HG03565 (cell line): ENCODE measurements around the gene SLC22A17.

ENCODE experiments used
- ATAC-seq: cut with Tn5 transposase; IDR thresholded peaks from one replicate; pipeline ENCODE4 v1.9.1; 2021; ENCODE audit warnings: mild to moderate bottlenecking, moderate library complexity; ENCODE audit not compliant: unreplicated experiment

The SLC22A17 gene

GRCh38 chr14:23382276-23382675 lies 29.6 kb upstream of the SLC22A17 start:
- no peak for ATAC-seq

GRCh38 chr14:23381871-23382270 lies 29.2 kb upstream of the SLC22A17 start:
- ATAC-seq = no peak

- no peak for ATAC-seq
Observed at GRCh38 chr14:23380976-23381375, 28.3 kb upstream of the SLC22A17 start.

- no peak for ATAC-seq
Observed at GRCh38 chr14:23380197-23380914, 27.7 kb upstream of the SLC22A17 start.

GRCh38 chr14:23379366-23380196 lies 26.9 kb upstream of the SLC22A17 start:
- no peak for ATAC-seq

GRCh38 chr14:23378612-23379220 lies 26.0 kb upstream of the SLC22A17 start:
- ATAC-seq = no peak

- no peak for ATAC-seq
Observed at GRCh38 chr14:23377573-23378563, 25.2 kb upstream of the SLC22A17 start.

- ATAC-seq = no peak
Observed at GRCh38 chr14:23377198-23377550, 24.5 kb upstream of the SLC22A17 start.

- ATAC-seq = no peak
Observed at GRCh38 chr14:23376482-23377197, 24.0 kb upstream of the SLC22A17 start, which contains the start of gene CMTM5. Gene CMTM5 (plus strand): TSS chr14:23377046. CDS start chr14:23377252, 206 bp downstream.

- ATAC-seq = no peak
Observed at GRCh38 chr14:23375527-23376251, 23.0 kb upstream of the SLC22A17 start.

- ATAC-seq = no peak
Observed at GRCh38 chr14:23373041-23373440, 20.4 kb upstream of the SLC22A17 start.

GRCh38 chr14:23372509-23372908 lies 19.8 kb upstream of the SLC22A17 start, which contains the start of gene IL25:
Gene IL25 (plus strand): TSS chr14:23372809.
- no peak for ATAC-seq

GRCh38 chr14:23371865-23372264 lies 19.2 kb upstream of the SLC22A17 start:
- no peak for ATAC-seq

GRCh38 chr14:23370221-23370620 lies 17.5 kb upstream of the SLC22A17 start:
- no peak for ATAC-seq

- no peak for ATAC-seq
Observed at GRCh38 chr14:23366426-23366921, 13.8 kb upstream of the SLC22A17 start.

- no peak for ATAC-seq
Observed at GRCh38 chr14:23365732-23366425, 13.2 kb upstream of the SLC22A17 start.

- ATAC-seq = no peak
Observed at GRCh38 chr14:23365036-23365731, 12.5 kb upstream of the SLC22A17 start, which contains the start of gene EFS. Gene EFS (minus strand): TSS chr14:23365172. CDS start chr14:23365025, 147 bp downstream.
